Gastrocnemius medialis (tissue), 4 donors: ENCODE results near the gene OSBP2.

Source experiments
- POLR2A ChIP-seq, 2 donors: fragments of 450-650 bp; IDR thresholded peaks; one replicate each; pipeline ENCODE4 v1.6.1; 2017; ENCODE audit warnings: antibody characterized with exemption in 2 of 2, mild to moderate bottlenecking in 2 of 2, moderate library complexity in 2 of 2
- TF ChIP-seq, protein P1 (sequence below), 5 experiments: fragments of 450-650 bp in 3 of 5; fragments of 200-600 bp in 2 of 5; sonication (generic) in 2 of 5; IDR thresholded peaks in 4 of 5; conservative IDR thresholded peaks in 1 of 5; 1 replicate in 4 of 5; 2 replicates in 1 of 5; pipeline ENCODE4 v1.5.1; 2016 to 2019; ENCODE audit warnings: antibody characterized with exemption in 5 of 5, mild to moderate bottlenecking in 3 of 5, moderate library complexity in 3 of 5

DNA sequence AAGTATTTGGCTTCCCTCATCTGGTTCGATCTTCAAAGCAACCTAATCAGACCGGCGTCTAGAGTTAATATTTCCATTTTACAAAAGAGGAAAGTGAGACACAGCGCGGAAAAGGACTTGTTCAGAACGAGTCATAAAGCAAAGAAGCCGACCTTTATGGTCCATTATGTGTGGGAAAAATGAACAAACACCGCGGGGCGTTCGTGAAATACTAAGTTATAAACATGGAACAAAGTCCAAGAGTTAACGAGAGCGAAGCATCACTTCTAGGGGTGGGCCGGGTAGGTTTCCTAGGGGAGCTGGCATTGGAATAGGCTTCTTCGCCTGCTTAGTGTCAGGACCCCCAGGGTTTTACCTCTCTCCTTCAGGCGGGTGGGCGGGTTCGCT lies 27.6 kb upstream of the OSBP2 start:
- no peak for TF ChIP-seq POLR2A (IDR thresholded peaks at IDR 0.05)
- TF ChIP-seq, protein P1, sequence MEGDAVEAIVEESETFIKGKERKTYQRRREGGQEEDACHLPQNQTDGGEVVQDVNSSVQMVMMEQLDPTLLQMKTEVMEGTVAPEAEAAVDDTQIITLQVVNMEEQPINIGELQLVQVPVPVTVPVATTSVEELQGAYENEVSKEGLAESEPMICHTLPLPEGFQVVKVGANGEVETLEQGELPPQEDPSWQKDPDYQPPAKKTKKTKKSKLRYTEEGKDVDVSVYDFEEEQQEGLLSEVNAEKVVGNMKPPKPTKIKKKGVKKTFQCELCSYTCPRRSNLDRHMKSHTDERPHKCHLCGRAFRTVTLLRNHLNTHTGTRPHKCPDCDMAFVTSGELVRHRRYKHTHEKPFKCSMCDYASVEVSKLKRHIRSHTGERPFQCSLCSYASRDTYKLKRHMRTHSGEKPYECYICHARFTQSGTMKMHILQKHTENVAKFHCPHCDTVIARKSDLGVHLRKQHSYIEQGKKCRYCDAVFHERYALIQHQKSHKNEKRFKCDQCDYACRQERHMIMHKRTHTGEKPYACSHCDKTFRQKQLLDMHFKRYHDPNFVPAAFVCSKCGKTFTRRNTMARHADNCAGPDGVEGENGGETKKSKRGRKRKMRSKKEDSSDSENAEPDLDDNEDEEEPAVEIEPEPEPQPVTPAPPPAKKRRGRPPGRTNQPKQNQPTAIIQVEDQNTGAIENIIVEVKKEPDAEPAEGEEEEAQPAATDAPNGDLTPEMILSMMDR (IDR thresholded peaks at IDR 0.05 in 4 of 5, conservative IDR thresholded peaks at IDR 0.05 in 1 of 5) = no peak
